Right hindlimb (tissue), 1 donor: ENCODE data around the gene ASGR1.

ENCODE experiments used
- DNase-seq: peaks from one replicate; pipeline ENCODE4 v3.0.0-alpha.2; 2018

The ASGR1 gene, protein sequence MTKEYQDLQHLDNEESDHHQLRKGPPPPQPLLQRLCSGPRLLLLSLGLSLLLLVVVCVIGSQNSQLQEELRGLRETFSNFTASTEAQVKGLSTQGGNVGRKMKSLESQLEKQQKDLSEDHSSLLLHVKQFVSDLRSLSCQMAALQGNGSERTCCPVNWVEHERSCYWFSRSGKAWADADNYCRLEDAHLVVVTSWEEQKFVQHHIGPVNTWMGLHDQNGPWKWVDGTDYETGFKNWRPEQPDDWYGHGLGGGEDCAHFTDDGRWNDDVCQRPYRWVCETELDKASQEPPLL

DNA sequence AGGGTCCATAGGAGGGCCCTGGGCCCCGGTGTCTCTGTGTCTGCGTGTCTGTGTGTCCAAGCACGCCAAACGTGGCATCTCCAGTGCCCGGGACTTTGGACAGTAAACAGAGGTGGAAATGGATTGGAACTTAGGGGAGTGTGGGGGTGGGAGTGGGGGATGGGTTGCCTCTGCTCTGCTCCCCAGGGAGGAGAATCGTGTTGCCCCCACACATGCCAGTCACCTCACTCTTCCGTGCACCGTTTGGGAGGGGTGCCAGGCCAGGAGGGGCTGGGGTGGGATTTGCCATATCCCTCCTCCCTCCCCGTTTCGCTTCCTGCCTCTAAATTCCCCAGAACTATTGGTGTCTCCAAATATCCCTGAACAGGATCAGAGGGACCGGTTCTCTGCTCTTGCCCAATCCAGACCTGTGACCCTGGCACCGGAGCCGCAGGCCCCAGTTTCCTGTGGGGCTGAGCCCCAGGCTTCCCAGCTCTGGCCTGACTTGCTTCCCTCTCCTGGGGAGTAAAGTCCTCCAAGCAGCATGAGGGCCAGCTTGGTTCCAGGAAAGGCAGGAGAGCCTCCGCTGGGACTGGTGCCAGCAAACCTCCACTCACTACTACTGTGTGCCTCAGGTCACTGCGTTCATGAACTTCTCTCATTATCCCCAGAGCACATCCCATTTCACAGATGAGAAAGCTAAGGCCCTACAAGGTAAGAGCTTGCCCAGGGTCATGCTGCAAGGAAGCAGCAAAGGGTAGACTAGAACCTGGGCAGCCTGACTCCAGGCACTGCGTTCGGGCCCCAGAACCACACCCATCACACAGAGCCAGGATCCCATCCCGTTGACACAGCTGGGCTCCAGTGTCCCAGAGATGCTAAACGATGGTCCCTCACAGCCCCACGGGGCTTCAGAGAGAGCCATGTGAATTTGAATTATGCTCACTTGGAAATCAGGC lies at the start of gene ASGR1:
TSS of gene ASGR1 (minus strand) at position 54 of the 938 bp plus-strand sequence. CDS start 807 bp downstream, outside the sequence.
- DNase-seq, result no peak

DNA sequence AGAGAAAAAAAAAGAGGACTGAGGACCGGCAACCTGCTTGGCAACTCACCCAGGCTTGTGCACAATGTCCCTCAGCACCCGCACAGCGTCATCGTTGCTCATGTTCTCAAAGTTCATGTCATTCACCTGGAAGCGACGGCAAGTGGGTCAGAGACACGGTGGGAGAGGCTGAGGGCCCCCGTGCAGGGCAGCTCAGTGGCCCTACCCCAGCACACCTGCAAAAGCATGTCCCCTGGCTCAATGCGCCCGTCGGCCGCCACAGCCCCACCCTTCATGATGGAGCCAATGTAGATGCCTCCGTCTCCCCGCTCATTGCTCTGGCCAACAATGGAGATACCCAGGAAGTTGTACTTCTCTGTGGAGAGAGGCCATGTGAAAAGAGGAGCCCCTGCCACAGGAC lies 49.8 kb upstream of the ASGR1 start:
- DNase-seq, result no peak

DNA sequence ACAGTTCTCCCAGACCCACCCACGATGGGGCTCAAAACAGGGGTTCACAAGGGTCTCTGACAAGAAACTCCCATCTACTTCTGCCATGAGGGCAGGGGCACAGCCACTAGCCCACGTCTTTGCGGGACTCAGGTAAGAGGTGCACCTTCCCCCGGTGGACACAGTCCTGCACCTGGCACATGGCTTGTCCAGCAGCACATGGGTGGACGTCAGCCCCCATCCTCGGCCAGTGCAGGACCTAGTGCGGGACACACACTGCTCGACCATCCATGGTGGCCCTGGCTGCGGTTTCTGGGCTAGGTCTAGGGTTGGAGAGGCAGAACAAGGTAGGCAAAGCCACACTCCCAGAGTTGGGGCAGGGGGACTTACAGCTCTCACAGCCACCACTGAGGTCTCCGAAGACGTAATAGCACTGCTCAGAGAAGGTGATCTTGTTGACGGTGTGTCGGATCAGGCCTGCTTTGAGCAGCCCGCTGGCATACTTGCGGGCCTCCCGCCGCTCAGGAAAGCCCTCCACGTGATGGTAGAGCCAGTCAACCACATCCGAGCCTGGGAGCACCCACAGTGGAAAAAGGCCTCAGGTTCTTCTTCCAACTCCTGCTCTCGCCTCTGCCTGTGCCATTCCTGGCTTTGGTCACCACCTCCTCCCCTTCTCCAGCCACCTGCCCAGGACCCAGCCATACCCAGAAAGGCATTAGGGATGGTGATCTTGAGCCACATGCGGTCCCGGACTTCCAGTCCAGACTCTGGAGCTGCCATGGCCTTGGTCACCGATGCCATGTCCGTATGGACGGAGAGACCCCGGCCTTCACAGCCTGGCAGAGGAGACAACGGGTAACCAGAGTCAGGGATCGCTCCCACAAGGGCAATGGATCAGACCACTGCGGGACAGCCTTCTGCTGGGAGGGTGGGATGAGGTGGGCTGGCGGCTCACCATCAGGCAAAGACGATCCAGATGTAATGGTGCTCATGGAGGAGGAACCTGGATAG lies 47.8 kb upstream of the ASGR1 start:
- no peak for DNase-seq

DNA sequence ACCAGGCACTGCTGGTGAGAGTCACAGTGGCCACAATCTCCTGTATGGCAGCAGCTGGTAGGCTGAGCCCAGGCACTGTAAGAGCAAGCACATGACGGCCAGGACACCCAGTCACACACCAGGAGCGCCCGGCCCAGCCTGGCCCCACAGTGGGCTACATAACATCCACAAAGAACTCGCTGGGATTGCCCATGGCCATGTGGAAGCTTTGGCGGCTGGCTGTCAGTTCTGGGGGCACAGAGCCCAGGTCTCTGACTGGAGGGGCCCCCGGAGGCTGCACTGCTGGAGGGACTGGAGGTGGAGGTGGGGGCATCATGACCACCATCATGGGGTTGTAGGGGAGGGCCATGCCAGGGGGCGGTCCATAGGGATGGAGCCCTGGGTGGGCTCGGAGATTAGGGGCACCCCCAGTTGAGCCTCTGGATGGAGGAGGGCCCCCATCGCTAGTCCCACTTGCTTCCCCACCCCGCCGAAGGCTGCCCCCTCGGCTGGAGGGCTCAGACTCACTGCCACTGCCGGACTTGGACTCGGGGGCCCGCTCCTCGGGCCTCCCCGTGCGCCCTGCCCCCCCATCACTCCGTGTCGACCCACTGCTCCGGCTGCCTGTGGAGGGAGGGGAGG lies 46.7 kb upstream of the ASGR1 start:
- DNase-seq, result peak; percentile 21

DNA sequence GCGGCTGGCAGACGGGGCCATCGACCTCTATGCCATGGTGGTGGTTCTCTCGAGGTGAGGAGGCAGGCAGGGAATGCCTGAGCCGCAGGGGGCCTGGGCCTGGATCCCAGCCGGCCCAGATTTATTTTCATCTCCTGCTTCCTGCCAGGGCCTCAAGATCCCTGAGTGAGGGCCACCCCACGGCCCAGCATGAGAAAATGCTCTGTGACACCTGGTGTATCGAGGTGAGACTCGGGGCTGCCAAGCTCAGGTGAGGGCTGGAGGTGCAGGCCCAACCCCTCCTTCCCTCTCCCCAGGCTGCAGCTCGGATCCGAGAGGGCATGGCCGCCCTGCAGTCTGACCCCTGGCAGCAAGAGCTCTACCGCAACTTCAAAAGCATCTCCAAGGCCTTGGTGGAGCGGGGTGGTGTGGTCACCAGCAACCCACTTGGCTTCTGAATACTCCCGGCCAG lies 45.5 kb upstream of the ASGR1 start:
- no peak for DNase-seq

DNA sequence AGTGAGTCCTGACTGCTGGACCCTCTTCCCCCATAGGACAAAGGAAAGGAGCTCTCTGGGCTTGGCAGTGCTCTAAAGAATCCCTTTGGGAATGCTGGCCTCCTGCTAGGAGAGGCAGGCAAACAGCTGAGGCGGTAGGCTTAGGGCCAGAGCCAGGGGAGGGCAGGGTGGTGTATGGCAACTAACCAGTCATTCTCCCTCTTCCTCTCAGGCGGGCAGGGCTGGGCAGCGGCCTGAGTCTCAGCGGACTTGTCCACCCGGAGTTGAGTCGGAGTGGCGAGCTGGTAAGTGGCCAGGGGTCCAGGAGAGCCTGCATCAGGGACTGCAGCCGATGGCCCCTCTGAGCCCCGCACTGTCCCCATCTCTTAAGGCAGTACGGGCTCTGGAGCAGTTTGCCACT lies 44.9 kb upstream of the ASGR1 start:
- DNase-seq, result peak; percentile 23

DNA sequence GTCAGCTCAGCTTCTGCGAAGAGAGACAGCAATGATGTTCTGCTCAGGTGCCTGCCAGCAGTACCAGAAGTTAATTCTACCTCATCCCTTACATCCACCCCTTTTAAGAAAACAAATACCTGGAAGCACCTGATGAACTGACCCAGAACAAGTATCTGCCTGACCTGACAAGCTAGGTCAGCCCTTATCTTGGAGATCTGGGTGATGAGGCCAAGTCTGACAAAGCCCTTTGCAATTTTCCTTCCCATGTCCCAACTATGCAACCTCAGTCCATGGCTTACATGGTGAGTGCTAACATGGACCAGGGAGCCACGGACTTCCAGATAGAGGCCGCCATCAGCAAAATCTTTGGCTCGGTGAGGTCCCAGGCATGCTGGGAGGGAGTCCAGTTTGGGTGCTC lies 44.2 kb upstream of the ASGR1 start:
- no peak for DNase-seq

DNA sequence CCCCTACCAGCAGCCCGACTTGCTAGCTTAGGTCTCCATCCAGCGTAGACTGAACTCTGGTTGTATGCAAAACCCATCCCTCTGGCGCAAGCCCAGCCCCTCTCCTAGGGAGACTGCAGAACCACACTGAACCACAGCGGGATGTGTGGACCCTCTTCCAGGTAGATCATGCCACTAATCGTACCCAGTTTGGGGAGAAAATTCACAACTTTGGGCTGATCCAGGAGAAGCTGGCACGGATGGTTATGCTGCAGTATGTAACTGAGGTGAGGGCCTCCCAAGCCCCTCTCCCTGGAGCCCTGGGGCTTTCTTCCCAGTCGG lies 43.8 kb upstream of the ASGR1 start:
- DNase-seq, result no peak

DNA sequence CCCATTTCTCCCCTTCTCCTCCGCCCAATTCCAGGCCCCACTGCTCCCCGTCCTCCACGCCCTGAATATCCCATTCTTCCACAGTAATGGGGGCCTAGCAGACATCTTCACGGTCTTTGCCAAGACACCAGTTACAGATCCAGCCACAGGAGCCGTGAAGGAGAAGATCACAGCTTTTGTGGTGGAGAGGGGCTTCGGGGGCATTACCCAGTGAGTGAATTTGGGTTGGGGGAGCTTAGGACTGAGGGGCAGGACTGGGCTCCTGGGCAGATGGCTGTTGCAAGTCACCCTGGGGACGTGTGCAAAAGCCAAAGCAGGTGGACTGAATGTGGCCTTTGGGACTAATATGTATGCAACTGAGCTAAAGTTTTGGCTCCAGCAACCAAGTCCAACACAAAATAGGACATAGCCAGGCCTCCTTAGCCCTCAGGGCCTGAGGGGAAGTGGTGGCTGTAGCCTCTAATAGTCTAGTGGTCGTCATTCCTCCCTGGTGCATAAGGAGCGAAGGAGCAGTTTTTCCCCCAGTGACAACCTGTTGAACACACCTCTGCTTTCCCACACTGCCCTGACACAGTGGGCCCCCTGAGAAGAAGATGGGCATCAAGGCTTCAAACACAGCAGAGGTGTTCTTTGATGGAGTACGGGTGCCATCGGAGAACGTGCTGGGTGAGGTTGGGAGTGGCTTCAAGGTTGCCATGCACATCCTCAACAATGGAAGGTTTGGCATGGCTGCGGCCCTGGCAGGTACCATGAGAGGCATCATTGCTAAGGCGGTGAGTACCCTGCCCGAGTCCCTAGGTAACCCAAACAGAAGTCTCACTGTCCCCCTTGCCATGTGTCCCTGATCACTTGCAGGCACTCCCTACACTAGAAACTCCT lies 43.2 kb upstream of the ASGR1 start:
- DNase-seq, result peak; percentile 29

DNA sequence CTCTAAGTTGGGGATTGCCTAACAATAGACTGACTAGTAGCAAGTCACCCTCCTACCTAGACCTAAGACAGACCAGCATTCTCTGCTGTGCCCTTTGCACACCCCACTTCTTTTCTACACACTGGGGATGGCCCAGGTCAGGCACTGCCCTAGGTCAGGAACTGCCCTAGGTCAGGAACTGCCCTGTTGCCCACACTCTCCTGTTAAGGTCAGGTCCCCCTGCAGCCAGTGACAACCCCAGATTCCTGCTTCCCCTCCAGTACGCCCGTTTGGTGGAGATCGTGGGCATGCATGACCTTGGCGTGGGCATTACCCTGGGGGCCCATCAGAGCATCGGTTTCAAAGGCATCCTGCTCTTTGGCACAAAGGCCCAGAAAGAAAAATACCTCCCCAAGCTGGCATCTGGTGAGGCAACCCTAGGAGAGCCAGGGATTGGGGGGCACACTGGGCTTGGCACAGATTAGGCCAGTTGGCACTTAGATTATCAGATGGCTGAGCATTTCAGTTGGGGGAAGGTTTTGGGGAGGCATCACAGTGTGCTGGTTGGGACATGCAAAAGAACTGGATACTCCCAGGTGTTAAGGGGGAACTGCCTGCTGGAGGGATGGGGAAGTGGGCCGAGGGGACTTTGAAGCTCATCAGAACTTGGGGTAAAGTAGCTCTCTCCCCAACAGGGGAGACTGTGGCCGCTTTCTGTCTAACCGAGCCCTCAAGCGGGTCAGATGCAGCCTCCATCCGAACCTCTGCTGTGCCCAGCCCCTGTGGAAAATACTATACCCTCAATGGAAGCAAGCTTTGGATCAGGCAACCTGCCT lies 42.3 kb upstream of the ASGR1 start:
- peak; percentile 26 for DNase-seq

DNA sequence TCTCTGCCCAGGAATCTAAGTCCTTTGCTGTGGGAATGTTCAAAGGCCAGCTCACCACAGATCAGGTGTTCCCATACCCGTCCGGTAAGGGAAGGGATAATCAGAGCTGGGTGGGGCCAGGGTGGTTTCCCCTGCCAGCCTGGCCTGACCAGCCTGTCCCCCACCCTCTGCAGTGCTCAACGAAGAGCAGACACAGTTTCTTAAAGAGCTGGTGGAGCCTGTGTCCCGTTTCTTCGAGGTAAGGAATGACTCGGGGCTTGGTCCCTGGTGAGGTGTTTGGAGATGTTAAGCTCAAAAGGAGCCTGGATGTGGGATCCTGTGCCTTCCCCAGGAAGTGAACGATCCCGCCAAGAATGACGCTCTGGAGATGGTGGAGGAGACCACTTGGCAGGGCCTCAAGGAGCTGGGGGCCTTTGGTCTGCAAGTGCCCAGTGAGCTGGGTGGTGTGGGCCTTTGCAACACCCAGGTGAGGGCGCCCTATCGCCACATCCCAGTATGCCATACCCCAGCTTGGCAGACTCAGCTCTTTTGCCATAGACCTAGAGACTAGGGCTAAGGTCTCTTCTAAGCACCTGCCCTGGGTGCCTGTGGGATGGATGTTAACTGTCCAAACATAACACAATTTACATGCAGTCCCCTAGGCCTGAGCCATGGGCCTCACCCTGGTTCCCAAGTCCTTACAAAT lies 41.6 kb upstream of the ASGR1 start:
- DNase-seq, result peak; percentile 69

DNA sequence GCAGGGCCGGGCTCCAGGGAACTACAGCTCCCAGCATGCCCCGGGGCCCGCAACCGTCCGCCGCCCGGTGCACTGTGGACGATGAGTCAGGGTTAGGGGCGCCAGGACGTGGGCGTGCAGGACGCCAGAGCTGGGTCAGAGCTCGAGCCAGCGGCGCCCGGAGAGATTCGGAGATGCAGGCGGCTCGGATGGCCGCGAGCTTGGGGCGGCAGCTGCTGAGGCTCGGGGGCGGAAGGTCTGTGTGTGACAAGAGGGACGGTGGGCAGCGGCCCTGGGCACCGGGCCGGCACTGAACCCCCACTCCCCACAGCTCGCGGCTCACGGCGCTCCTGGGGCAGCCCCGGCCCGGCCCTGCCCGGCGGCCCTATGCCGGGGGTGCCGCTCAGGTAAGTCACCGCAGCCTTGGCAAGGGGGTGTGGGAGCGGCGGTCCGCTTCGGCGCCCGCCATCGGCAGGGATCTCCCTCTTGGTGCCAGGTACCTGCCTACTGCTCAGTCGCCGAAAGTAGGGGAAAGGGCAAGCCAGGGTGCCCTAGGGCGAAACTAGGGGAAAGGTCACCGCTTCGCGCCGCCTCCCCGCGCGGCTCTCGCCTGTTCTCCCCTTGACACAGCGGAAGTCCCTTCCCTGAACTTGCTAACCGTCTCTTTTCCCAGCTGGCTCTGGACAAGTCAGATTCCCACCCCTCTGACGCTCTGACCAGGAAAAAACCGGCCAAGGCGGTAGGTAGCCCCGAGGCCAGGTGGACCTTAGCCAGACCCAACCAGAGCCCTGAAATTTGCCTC lies 40.8 kb upstream of the ASGR1 start, which contains the start of the genes ACADVL and DLG4:
TSS of gene ACADVL (plus strand) at position 127 of the 781 bp plus-strand sequence. CDS start at position 174, 47 bp downstream.
TSS of gene DLG4 (minus strand) at position 25 of the 781 bp plus-strand sequence.
- peak; percentile 95 for DNase-seq

DNA sequence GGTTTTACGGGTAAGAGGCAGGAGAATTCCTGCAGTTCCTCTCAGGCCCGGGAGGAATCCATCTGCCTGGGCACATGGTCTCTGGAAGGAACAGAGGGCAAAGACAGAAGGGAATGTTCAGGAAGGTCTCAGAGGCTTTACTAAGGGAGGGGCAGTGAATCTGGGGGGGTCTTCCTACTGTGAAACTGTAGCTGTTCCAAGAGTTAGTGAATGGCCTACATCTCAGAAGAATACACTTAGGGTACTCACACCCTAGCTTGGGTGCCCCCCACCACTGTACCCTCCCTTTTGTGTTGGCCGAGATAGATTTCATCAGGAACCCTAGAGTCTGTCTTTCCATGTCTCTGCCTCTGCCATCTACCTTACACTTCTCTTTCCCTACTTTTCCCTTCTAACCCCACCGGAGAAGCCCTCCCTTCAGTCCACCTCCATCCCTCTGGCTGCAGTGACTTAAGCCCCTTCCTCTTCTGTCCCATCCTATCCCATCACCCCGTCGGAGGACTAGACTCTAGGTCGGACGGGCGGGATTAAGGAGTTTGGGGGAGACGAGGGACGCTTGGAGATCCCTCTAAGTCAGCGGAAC lies 40.1 kb upstream of the ASGR1 start:
- no peak for DNase-seq

DNA sequence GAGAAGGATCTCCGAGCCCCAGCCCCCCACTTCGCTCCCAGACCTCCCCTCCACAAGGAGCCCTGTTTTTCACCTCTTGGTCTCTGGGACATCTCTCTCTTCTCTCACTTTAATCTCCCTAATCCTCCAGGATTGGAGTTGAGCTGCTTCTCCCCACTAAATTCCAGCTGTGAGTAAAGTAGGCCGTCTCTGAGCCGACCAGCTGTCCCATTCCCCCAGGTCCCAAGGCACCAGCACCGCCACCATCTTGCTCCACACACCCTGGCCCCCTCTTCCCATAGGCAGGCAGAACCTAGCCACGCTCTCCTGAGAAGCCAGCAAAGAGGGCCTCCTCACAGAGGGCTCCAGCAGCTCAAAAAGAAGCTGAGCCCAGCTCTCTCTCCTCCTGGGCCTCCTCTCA lies 39.6 kb upstream of the ASGR1 start:
- DNase-seq, result no peak

DNA sequence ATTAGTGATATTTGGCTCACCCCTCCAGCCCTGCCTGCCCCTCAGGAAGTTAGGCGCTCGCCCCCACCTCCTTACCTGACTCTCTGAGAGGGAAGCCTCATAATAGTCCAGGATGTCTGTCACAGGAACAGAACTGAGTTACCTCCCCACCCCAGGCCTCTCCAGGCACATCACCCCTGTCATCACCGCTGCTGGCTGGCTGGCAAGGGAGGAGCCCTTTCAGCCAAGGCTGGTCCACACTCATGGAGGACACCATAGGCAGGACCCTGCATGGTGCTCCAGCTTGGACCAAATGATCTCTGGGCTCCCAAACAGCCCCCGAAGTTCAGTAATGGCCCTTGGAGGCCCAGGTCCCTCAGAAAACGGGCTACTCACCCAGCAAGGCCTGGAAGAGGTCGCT lies 39.0 kb upstream of the ASGR1 start:
- DNase-seq, result no peak

DNA sequence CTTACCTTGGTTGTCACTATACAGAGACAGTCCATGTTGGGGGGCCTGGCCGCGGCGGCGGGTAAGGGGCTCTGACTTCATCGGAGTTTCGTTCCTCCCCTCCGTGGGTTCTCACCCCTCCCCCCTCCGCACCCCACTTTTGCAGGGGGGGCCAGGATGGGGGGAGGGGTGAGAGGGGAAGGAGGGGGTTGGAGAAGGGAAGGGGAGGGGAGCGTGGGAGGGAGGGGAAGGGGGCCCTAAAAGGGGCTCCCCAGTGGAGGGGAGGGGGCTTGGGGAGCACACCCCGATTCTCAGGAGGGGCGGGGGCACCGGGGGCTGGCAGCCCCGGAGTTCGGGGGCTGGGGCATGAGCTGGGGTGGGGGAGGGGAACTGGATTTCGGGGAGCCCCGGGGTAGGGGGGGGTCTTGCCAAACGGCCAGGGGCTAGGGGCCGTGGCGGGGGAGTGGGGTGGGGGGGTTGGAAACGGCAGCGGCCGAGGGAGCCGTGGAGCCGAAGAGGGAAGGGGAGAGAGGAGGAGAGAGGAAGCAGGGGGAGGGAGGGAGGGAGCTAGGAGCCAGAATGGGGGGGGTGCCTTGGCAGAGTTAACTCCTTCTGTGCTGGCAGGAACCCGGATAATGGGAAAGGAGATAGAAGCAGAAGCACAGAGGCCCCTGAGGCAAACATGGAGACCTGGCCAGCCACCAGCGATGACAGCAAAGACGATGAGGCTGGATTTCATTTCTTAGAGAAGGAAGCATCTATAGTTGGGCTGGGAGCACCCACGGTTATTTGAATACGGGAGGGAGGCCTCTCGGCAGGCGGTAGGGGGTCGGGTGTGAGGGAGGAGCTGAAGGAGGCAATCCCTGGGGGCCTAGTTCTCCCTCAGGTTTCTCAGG lies 38.2 kb upstream of the ASGR1 start:
- DNase-seq, result peak; percentile 87
